Body of pancreas (tissue), 4 donors: ENCODE measurements around the gene PROX2.

Source experiments
- POLR2A ChIP-seq, 3 donors: fragments of 450-650 bp; IDR thresholded peaks; one replicate each; pipeline ENCODE4 v1.6.1; 2016; ENCODE audit warnings: antibody characterized with exemption in 3 of 3, mild to moderate bottlenecking in 2 of 3
- TF ChIP-seq, protein P1 (sequence below), 7 experiments: fragments of 450-650 bp in 4 of 7; fragments of 200-600 bp in 3 of 7; sonication (generic) in 3 of 7; IDR thresholded peaks; one replicate each; pipeline ENCODE4 v1.5.1; 2016 to 2019; ENCODE audit warnings: antibody characterized with exemption in 7 of 7

DNA sequence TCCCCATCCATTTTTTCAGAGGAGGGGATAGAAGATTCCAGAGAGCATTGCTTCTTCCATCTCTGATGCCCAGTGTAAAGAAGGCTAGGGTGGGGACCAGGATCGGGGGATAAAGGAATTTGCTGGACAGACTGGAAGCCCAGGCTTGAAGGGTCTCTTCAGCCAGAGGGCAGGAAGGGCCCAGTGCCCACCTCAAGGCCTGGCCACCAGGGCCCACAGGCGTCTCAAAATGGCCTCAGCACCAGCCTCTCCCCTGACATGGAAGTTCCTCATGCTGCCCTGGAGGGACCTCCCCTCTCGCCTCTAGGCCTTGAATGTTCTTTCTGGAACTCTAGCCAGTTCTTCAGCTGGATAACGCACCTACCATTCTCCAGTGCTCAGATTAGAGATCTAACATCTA is 44.3 kb upstream of the PROX2 start:
- no peak for TF ChIP-seq POLR2A (IDR thresholded peaks at IDR 0.05)
- TF ChIP-seq, protein P1, sequence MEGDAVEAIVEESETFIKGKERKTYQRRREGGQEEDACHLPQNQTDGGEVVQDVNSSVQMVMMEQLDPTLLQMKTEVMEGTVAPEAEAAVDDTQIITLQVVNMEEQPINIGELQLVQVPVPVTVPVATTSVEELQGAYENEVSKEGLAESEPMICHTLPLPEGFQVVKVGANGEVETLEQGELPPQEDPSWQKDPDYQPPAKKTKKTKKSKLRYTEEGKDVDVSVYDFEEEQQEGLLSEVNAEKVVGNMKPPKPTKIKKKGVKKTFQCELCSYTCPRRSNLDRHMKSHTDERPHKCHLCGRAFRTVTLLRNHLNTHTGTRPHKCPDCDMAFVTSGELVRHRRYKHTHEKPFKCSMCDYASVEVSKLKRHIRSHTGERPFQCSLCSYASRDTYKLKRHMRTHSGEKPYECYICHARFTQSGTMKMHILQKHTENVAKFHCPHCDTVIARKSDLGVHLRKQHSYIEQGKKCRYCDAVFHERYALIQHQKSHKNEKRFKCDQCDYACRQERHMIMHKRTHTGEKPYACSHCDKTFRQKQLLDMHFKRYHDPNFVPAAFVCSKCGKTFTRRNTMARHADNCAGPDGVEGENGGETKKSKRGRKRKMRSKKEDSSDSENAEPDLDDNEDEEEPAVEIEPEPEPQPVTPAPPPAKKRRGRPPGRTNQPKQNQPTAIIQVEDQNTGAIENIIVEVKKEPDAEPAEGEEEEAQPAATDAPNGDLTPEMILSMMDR (IDR thresholded peaks at IDR 0.05), result no peak
